Adrenal gland (tissue), 5 donors: ENCODE results near the gene IGSF6.

Experiments used
- CTCF ChIP-seq, 6 experiments: fragments of 450-650 bp in 4 of 6; fragments of 200-600 bp in 2 of 6; sonication (generic) in 1 of 6; IDR thresholded peaks; 1 replicate in 5 of 6; 2 replicates in 1 of 6; pipeline versions ENCODE4 v1.5.1 to v1.8.0; 2016 to 2021; ENCODE audit warnings: antibody characterized with exemption in 6 of 6, mild to moderate bottlenecking in 2 of 6, moderate library complexity in 1 of 6
- POLR2A ChIP-seq, 2 donors: fragments of 450-650 bp; IDR thresholded peaks; one replicate each; pipeline ENCODE4 v1.6.1; 2017; ENCODE audit warnings: antibody characterized with exemption in 2 of 2, mild to moderate bottlenecking in 2 of 2, moderate library complexity in 1 of 2
- donor health status: DM: no; HTN: no; CAD: no.

- TF ChIP-seq CTCF (IDR thresholded peaks at IDR 0.05) (no peak), POLR2A (IDR thresholded peaks at IDR 0.05) (peak in 1 of 2 donors; percentile 58)
These were observed 52.2 kb downstream of the IGSF6 start for GRCh38 chr16:21600031-21600773.
